Natural killer cell treated with Interleukin-12 subunit alpha and Interleukin-12 subunit beta and Interleukin-15 and Interleukin-18, amount 100 ng/mL, for 72 hours (primary cell): ENCODE data around the gene AGRN. TPM values are rescaled to one million over a fixed set of nuclear protein-coding genes. Genes with fewer than 3 reads are reported as not detected.
"Not testable (repeated sequence)": the region's sequence is repeated elsewhere in the genome, so short reads cannot be mapped to it uniquely, and the experiment has no call there.

Experiments
- ATAC-seq, 2 donors: fragments of 150-1000 bp; cut with Tn5 transposase in 1 of 2; sonication (Bioruptor Pico), chemical (Tn5 transposase) in 1 of 2; 2 replicates each; pipeline ENCODE4 v1.10.0; 2021
- DNase-seq: peaks from one replicate; pipeline ENCODE4 v3.0.0; 2022; ENCODE audit warnings: low spot score
- H3K27ac Mint-ChIP-seq, 2 donors: 1 replicate in 1 of 2; 2 replicates in 1 of 2; pipeline ENCODE4 v1.8.0; 2022; ENCODE audit warnings: mixed read lengths in 2 of 2, mild to moderate bottlenecking in 1 of 2, moderate library complexity in 1 of 2
- H3K27me3 Mint-ChIP-seq, 2 donors: 1 replicate in 1 of 2; 2 replicates in 1 of 2; pipeline ENCODE4 v1.8.0; 2022; ENCODE audit warnings: mixed read lengths in 2 of 2
- H3K36me3 Mint-ChIP-seq: one replicate; pipeline ENCODE4 v1.8.0; 2022; ENCODE audit warnings: mixed read lengths
- H3K4me1 Mint-ChIP-seq, 2 donors: 1 replicate in 1 of 2; 2 replicates in 1 of 2; pipeline ENCODE4 v1.8.0; 2022; ENCODE audit warnings: low read depth in 2 of 2, mixed read lengths in 2 of 2, mild to moderate bottlenecking in 1 of 2
- H3K4me3 Mint-ChIP-seq: one replicate; pipeline ENCODE4 v1.8.0; 2022; ENCODE audit warnings: mixed read lengths
- H3K9me3 Mint-ChIP-seq: 2 replicates; pipeline ENCODE4 v1.8.0; 2022; ENCODE audit warnings: mixed read lengths
- total RNA-seq, 2 donors: library from RNA; stranded (reverse); gene quantifications; one replicate each; pipeline ENCODE4 v1.2.3, GENCODE V29; 2022

AGRN gene
- total RNA-seq, 2 donors from 2014 or later, result 9.3 to 9.4 TPM

DNA sequence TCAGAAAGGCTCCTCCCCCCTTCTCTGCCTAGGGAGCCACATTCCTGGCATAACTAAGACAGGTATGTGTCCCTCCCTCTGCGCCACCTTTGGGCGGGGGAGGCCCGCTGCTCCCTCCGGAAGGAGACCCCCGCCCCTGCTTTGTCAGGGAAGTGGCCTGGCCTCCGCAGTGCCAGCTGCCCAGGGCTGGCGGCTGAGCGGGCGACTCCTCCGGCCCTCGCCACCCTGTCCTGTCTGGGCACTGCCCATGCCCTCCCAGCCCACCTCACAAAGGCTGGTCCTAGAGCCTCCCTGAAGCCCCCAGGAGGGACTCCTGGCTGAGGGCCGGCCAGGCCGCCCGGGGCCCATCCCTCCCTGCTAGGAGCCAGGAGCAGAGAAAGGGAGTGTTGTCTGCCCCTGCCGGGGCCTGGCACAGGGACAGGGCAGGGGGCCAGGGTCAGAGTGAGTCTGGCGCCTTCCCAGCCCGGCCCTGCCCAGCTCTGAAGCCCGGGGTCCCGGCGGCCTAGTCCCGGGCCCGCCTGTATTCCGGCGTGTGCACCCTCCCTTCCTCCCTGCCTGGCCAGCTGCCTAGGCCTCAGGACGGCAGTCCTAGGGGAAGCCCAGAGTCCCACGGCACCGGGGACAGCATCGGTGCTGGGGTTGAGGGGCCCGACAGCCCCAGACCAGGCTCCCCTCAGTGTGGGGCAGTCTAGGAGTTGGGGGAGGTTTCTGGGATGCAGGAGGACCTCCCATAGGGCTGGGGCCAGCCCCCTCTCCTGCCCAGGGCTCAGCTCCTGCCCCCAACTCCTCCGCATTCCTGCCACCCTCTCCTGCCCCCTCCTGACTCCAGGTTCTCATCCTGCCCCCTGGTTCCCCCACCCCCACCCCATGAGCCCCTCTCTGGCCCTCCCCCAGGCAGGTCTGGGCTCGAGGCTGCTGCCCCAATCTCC, 5.1 kb downstream of the AGRN start:
- peaks cover 0 to 4% of the 10 kb centered on the region in 2 donors for H3K4me1 Mint-ChIP-seq
- ATAC-seq (no peak), DNase-seq (no peak)
- H3K4me3 Mint-ChIP-seq, result no peak overlapping the region
- H3K27ac Mint-ChIP-seq, result no peak overlapping the region
- H3K36me3 Mint-ChIP-seq, result no peaks in the 10 kb centered on the region
- H3K9me3 Mint-ChIP-seq, result no peaks in the 10 kb centered on the region
- H3K27me3 Mint-ChIP-seq, result peaks cover 0 to 4% of the 10 kb centered on the region in 2 donors

GRCh38 chr1:1025730-1026129, 5.8 kb downstream of the AGRN start:
- DNase-seq (no peak), ATAC-seq (no peak)
- Mint-ChIP-seq H3K4me3 (no peak overlapping the region), H3K4me1 (peaks cover 0 to 4% of the 10 kb centered on the region in 2 donors), H3K27ac (no peak overlapping the region), H3K9me3 (no peaks in the 10 kb centered on the region), H3K36me3 (no peaks in the 10 kb centered on the region), H3K27me3 (peaks cover 0 to 4% of the 10 kb centered on the region in 2 donors)

- DNase-seq (no peak), ATAC-seq (no peak)
- no peak overlapping the region for H3K4me3 Mint-ChIP-seq
- peaks cover 0 to 4% of the 10 kb centered on the region in 2 donors for H3K27me3 Mint-ChIP-seq
- no peaks in the 10 kb centered on the region for H3K9me3 Mint-ChIP-seq
- H3K4me1 Mint-ChIP-seq, result peaks cover 0 to 4% of the 10 kb centered on the region in 2 donors
- no peak overlapping the region for H3K27ac Mint-ChIP-seq
- H3K36me3 Mint-ChIP-seq, result no peaks in the 10 kb centered on the region
These were observed 6.9 kb downstream of the AGRN start for GRCh38 chr1:1026599-1027413.

GRCh38 chr1:1027791-1028190, 7.9 kb downstream of the AGRN start:
- Mint-ChIP-seq H3K4me1 (peaks cover 4 to 6% of the 10 kb centered on the region in 2 donors), H3K27ac (no peak overlapping the region), H3K36me3 (no peaks in the 10 kb centered on the region), H3K9me3 (no peaks in the 10 kb centered on the region), H3K4me3 (no peak overlapping the region), H3K27me3 (peaks cover 6 to 10% of the 10 kb centered on the region in 2 donors)
- DNase-seq (no peak), ATAC-seq (no peak)

DNA sequence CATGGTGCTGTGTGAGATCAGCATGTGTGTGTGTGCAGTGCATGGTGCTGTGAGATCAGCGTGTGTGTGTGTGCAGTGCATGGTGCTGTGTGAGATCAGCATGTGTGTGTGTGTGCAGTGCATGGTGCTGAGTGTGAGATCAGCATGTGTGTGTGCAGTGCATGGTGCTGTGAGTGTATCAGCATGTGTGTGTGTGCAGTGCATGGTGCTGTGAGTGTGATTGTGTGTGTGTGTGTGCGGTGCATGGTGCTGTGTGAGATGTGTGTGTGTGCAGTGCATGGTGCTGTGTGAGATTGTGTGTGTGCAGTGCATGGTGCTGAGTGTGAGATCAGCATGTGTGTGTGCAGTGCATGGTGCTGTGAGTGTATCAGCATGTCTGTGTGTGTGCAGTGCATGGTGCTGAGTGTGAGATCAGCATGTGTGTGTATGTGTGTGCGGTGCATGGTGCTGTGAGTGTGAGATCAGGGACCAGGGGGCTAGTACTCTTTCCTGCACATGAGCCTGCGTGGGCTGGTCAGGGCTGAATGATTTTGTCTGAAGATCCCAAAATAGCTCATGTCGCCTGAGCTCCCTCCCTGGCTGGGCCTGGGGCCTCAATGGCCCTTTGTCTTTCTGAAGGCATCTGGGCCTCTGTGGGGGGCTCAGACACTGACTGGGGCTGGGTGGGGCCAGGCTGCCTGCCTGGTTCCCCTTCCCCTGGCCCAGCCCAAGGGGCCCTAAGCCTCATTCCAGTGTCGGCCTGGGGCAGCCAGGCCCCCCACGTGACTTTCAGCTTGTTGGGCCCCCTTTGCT, 11.1 kb downstream of the AGRN start:
- H3K9me3 Mint-ChIP-seq, H3K4me3 Mint-ChIP-seq, DNase-seq, ATAC-seq, H3K27ac Mint-ChIP-seq, H3K36me3 Mint-ChIP-seq: not testable (repeated sequence)
- H3K27me3 Mint-ChIP-seq, result peaks cover 10 to 13% of the 10 kb centered on the region in 2 donors
- peaks cover 4 to 13% of the 10 kb centered on the region in 2 donors for H3K4me1 Mint-ChIP-seq

DNA sequence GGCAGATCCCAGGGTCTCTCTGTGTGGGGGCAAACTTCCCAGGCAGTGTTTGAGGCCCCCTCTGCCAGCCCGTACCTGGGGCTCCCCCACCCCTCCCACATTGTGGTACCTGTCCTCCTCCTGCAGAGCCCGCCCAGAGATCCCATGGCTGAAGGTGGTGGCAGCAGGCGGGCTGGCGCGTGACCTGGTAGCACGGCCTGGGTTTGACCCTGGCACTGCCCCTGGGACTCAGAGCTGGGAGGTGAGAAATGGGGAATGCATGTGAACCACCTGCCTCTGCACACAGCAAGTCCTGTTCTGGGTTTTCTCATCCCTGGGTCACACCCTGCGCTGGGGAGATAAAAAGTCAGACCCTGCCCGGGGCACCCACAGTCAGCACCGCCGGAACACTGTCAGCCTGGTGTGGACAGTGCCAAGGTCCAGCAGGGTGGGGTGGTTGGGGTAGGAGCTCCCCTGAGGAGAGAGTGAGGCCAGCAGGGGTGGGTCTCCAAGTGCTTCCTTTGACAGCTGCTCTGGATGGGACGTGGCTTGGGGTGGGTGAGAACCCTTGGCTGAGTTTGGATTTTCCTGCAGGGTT, 11.8 kb downstream of the AGRN start:
- Mint-ChIP-seq H3K27ac (no peak overlapping the region), H3K4me1 (peaks cover 4 to 14% of the 10 kb centered on the region in 2 donors), H3K9me3 (no peaks in the 10 kb centered on the region), H3K27me3 (peaks cover 11 to 16% of the 10 kb centered on the region in 2 donors), H3K36me3 (no peaks in the 10 kb centered on the region), H3K4me3 (peak overlapping the region; percentile 41)
- ATAC-seq (no peak), DNase-seq (no peak)

- no peak for DNase-seq
- Mint-ChIP-seq H3K9me3 (no peaks in the 10 kb centered on the region), H3K27ac (no peak overlapping the region), H3K4me1 (peaks cover 4 to 14% of the 10 kb centered on the region in 2 donors), H3K4me3 (peak overlapping the region; percentile 41), H3K36me3 (no peaks in the 10 kb centered on the region), H3K27me3 (peaks cover 11 to 14% of the 10 kb centered on the region in 2 donors)
- no peak for ATAC-seq
These were observed 12.5 kb downstream of the AGRN start for GRCh38 chr1:1032424-1032823.

GRCh38 chr1:1033009-1033587, 13.2 kb downstream of the AGRN start:
- Mint-ChIP-seq H3K36me3 (no peaks in the 10 kb centered on the region), H3K9me3 (no peaks in the 10 kb centered on the region), H3K27me3 (peaks cover 11 to 14% of the 10 kb centered on the region in 2 donors), H3K4me3 (peak overlapping the region; percentile 44), H3K27ac (no peak overlapping the region), H3K4me1 (peaks cover 4 to 14% of the 10 kb centered on the region in 2 donors)
- peak; percentile 88 to 95 for ATAC-seq
- DNase-seq, result peak; percentile 89

DNA sequence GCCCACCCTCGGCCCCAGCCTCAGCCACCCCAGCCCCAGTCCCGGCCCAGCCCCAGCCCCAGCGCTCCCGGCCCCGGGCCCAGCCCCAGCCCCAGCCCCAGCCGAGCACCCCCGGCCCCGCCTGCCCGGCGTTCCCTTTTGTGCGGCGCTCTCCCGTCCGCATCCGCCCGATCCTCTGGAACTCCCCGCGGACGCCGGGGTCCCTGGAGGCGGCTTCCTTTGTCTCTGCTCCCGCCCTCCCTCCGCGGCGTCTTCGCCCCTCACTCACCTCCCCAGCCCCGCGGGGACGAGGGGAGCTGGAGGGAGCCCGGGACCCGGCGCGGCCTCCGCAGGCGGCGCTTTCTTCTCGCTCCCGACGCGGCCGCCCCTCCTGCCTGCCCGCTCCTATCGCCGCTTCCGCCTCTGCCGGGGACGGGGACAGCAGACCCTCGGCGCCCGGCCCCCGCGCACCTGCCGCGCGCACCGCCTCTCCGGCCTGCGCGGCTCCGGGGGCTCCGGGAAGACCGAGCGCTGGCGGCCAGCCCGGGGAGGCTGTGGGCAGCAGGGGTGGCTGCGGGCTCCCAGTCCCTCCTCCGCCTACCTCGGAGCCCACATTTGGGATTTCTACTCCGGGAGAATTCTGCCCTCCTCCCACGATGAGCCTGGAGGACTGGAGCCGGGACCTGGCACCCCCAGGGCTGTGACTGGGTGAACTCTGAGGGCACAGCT, 14.0 kb downstream of the AGRN start:
- peaks cover 10 to 21% of the 10 kb centered on the region in 2 donors for H3K4me1 Mint-ChIP-seq
- no peak for DNase-seq
- no peaks in the 10 kb centered on the region for H3K9me3 Mint-ChIP-seq
- H3K27ac Mint-ChIP-seq, result no peak overlapping the region
- peaks cover 17 to 21% of the 10 kb centered on the region in 2 donors for H3K27me3 Mint-ChIP-seq
- no peak for ATAC-seq
- peak overlapping the region; percentile 34 for H3K4me3 Mint-ChIP-seq
- no peaks in the 10 kb centered on the region for H3K36me3 Mint-ChIP-seq

DNA sequence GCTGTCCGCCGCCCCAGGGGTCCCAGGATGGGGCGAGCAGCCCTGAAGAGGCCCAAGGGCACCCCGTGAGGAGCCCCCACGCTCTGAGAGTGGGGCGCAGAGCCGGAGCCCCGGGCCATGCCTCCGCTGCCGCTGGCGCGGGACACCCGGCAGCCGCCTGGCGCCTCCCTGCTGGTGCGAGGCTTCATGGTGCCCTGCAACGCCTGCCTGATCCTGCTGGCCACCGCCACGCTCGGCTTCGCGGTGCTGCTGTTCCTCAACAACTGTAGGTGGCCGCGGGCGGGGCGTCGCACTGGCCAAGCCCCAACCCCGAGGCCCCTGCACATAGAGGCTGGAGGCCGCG, 14.5 kb downstream of the AGRN start:
- no peak for ATAC-seq
- DNase-seq, result no peak
- H3K9me3 Mint-ChIP-seq, result no peaks in the 10 kb centered on the region
- peaks cover 13 to 25% of the 10 kb centered on the region in 2 donors for H3K4me1 Mint-ChIP-seq
- H3K36me3 Mint-ChIP-seq, result no peaks in the 10 kb centered on the region
- H3K27ac Mint-ChIP-seq, result no peak overlapping the region
- H3K4me3 Mint-ChIP-seq, result peak overlapping the region; percentile 34
- peaks cover 18 to 22% of the 10 kb centered on the region in 2 donors for H3K27me3 Mint-ChIP-seq

GRCh38 chr1:1035291-1035943, 15.5 kb downstream of the AGRN start:
- Mint-ChIP-seq H3K27ac (peak overlapping the region in 1 of 2 donors; percentile 39), H3K9me3 (no peaks in the 10 kb centered on the region), H3K36me3 (no peaks in the 10 kb centered on the region), H3K4me1 (peaks cover 19 to 30% of the 10 kb centered on the region in 2 donors), H3K27me3 (peaks cover 18 to 26% of the 10 kb centered on the region in 2 donors), H3K4me3 (no peak overlapping the region)
- no peak for DNase-seq
- ATAC-seq, result no peak
